ENCODE measurements around the gene CAMK1D.

The CAMK1D gene

DNA sequence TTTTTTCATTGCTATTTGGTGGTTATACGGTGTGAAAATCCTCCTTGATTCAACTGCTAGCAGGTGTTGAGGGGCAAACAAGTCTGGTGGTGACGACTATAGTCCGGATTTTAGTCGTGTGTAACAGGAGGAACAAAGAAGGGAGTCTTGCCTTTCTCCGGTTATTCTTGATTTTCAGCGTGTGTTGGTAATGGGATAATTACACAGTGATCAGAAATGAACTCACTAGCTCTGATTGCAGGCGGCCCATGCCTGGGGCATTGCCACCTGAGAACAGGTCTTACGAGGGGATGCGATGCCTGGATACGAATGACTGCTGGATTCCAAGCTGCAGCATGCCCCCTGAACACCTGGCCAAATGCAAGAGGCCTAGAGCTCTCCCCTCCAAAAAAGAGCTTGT lies 72.8 kb downstream of the CAMK1D start:
- CTCF ChIA-PET = interaction anchor here (1.1 kb wide), 1 partner anchor 234 kb away, joined by 3 read pairs; no protein-coding TSS in a partner anchor

DNA sequence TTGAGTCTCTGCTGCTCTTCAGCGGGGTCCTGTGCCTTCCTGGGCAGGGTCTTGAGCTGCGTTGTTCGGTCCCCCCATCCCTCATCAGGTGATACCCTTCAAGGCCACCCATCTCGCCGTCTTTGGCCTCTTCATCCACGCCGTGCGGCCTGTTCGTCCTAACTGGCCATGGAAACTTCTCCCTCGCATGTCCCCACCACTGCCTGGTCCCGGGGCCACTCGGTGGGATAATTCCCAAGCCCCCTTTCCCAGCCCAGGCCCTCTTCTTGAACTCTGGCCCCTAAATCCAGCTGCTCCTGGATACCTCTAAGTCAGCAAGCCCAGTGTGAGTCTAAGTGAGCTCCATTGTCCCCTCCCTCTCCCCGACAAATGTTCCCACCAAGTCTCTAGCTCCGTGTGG lies 74.5 kb downstream of the CAMK1D start:
- ChIA-PET CTCF (no interaction called here), POLR2A (no interaction called here)
- TF ChIP-seq, protein P1, sequence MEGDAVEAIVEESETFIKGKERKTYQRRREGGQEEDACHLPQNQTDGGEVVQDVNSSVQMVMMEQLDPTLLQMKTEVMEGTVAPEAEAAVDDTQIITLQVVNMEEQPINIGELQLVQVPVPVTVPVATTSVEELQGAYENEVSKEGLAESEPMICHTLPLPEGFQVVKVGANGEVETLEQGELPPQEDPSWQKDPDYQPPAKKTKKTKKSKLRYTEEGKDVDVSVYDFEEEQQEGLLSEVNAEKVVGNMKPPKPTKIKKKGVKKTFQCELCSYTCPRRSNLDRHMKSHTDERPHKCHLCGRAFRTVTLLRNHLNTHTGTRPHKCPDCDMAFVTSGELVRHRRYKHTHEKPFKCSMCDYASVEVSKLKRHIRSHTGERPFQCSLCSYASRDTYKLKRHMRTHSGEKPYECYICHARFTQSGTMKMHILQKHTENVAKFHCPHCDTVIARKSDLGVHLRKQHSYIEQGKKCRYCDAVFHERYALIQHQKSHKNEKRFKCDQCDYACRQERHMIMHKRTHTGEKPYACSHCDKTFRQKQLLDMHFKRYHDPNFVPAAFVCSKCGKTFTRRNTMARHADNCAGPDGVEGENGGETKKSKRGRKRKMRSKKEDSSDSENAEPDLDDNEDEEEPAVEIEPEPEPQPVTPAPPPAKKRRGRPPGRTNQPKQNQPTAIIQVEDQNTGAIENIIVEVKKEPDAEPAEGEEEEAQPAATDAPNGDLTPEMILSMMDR (IDR thresholded peaks at IDR 0.05; ENCODE audit: insufficient read depth, low read length, missing control alignments) = no peak
- DNase-seq (ENCODE audit: low read depth, low spot score) = no peak
- no peak overlapping the region for H3K4me3 ChIP-seq (ENCODE audit: low read depth, low read length)

More for the DNA sequence above, 72.8 kb downstream of the CAMK1D start:
- POLR2A ChIA-PET = no interaction called here
- no peak overlapping the region for H3K4me3 ChIP-seq (ENCODE audit: low read depth, low read length)
- DNase-seq (ENCODE audit: low read depth, low spot score) = no peak
- TF ChIP-seq, protein P1 (IDR thresholded peaks at IDR 0.05; ENCODE audit: insufficient read depth, low read length, missing control alignments) = no peak

DNA sequence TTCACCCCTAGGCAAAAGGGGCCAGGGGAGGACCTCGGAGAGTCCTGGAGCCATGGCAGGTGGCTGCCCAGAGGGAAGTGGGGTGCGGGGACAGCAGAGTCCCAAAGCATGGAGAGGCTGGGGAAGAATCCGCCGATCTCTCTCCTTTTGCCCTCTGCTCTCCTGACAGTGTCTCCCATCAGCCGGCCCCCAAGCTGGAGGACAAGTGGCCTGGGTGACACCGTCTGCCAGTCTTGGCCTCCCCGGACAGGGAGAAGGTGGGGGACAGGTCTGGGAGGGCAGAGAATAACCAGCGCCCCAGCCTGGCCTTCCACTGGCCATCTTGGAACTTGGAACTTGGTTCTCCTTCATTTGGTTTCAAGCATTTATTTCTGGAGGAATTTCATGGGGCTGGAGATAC lies 77.9 kb downstream of the CAMK1D start:
- ChIA-PET CTCF (no interaction called here), POLR2A (no interaction called here)
- no peak overlapping the region for H3K4me3 ChIP-seq (ENCODE audit: low read depth, low read length)
- no peak for DNase-seq (ENCODE audit: low read depth, low spot score)
- TF ChIP-seq, protein P1 (IDR thresholded peaks at IDR 0.05; ENCODE audit: insufficient read depth, low read length, missing control alignments) = no peak

DNA sequence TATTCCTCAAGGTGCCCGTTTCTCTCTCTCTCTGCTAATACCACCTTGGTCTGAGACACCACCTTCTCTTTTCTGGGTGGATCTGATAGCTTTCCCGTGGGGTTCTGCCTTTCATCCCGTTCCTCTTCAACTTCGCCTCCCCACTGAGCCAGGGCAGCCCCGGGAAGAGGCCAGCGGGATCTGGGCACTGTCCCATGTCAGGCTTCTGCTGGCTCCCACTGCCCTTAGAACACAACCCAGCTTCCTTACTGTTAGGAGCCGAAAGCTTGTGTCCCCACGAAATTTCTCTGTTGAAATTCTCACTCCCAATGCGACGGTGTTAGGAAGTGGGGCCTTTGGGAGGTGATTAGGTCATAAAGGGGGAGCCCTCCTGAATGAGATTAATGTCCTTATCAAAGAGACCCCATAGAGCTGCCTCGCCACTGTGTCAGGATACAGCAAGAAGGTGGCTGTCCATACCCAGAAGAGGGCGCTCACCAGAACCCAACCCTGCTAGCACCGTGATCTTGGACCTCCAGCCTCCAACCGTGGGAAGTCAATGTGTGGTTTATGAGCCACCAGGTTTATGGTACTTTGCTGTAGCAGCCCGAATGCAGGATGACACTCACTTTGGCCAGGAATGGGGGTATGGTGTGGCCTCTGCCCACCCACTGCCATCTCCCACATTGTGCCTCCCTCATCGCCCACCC lies 79.2 kb downstream of the CAMK1D start:
- TF ChIP-seq, protein P1 (IDR thresholded peaks at IDR 0.05; ENCODE audit: insufficient read depth, low read length, missing control alignments) = no peak
- ChIA-PET POLR2A (no interaction called here), CTCF (no interaction called here)

DNA sequence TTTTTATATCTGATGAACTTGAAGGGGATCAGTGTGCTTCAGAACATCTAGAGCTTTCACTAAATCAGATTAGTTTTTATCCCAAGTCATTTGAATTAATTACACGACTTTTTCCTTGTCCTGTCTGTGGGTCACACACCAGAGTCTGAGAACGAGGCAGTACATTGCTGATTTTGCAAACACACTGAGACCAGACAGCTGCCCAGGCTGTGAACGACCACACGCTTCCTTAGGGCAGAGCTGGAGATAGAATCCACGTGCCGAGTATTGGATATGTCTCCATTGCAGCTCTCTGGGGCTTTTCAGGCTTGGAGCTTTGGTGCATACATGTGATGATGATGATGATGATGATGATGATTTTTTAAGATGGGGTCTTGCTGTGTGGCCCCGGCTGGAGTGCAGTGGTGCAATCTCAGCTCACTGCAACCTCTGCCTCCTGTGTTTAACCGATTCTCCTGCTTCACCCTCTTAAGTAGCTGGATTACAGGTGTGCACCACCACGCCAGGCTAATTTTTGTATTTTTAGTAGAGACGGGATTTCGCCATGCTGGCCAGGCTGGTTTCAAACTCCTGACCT lies 81.1 kb downstream of the CAMK1D start:
- TF ChIP-seq, protein P1 (IDR thresholded peaks at IDR 0.05; ENCODE audit: insufficient read depth, low read length, missing control alignments) = no peak
- no peak for DNase-seq (ENCODE audit: low read depth, low spot score)
- POLR2A ChIA-PET = no interaction called here

More for the DNA sequence above, 79.2 kb downstream of the CAMK1D start:
- H3K4me3 ChIP-seq (ENCODE audit: low read depth, low read length) = no peak overlapping the region
- no peak for DNase-seq (ENCODE audit: low read depth, low spot score)

DNA sequence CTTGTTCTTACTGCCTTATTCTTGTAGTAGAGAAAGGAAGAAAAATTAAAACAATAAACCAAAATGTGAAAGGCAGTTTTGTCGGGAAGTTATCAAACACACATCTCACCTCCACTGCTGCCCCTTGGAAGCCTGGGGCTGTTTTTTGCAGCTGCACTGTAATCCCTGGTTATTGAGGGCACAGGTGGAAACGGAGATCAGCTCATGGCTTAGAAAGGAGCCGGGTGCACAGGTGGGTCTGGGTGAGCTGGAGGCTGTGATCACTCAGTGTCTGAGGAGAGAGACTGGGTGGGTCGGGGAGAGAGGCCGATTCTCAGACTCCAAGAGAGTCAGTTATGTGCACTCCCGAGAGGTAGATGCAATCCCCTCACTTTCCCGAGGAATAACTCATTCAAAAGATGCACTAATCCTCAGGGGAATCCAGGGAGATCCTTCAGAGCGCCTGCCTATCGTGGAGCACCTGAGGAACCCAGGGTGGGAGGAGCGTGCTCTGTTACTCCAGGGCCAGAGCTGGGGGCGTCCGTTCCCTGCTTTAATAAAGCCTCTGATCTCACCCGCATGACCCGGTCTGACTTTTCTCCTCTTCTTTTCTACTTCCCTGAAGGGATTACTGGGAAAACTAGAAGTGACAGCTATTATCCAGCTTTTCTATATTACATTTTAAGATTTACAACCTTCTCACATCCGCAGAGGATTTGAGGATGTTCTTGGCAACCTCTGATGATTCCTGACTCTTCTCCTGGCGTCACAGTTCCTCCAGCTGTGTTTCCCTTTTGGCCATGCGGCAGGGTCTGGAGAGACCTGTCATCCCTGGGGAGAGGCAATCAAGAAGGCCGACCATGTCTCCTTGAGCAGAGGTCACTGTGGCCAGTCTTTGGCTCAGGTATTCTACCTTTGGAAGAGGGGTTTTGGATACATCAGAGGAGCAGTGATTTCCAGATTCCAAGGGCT lies 82.1 kb downstream of the CAMK1D start:
- no peak for DNase-seq (ENCODE audit: low read depth, low spot score)

More for the DNA sequence above, 81.1 kb downstream of the CAMK1D start:
- H3K4me3 ChIP-seq (ENCODE audit: low read depth, low read length) = no peak overlapping the region
- CTCF ChIA-PET = no interaction called here

More for the DNA sequence above, 82.1 kb downstream of the CAMK1D start:
- TF ChIP-seq, protein P1 (IDR thresholded peaks at IDR 0.05; ENCODE audit: insufficient read depth, low read length, missing control alignments) = no peak
- ChIA-PET CTCF (interaction anchor here (0.9 kb wide), 1 partner anchor 11 kb away, joined by 4 read pairs; no protein-coding TSS in a partner anchor), POLR2A (no interaction called here)
- no peak overlapping the region for H3K4me3 ChIP-seq (ENCODE audit: low read depth, low read length)
